PC-9 (cell line): Measurements from ENCODE around the gene MBD4.

ENCODE experiments used
- CTCF ChIP-seq: fragments of 200-600 bp; sonication (generic); conservative IDR thresholded peaks from 2 replicates; pipeline ENCODE4 v1.6.1; 2017; ENCODE audit warnings: mixed run types, antibody characterized with exemption, mild to moderate bottlenecking, moderate library complexity
- EZH2 ChIP-seq: fragments of 200-600 bp; sonication (generic); IDR thresholded peaks from 2 replicates; pipeline ENCODE4 v1.8.0; 2017; ENCODE audit warnings: antibody characterized with exemption, low read depth

- no peak for TF ChIP-seq EZH2
- no peak for TF ChIP-seq CTCF
Measured at GRCh38 chr3:129469026-129469425, 29.3 kb upstream of the MBD4 start.
